Cardiac fibroblast (primary cell): ENCODE data around the gene KASH5.
A peak's percentile ranks its signal among the peaks of the same experiment; 100 is the strongest.

Experiments
- DNase-seq, 2 donors: peaks; one replicate each; pipeline versions ENCODE4 v3.0.0 to v3.0.0-alpha.2; 2010; ENCODE audit warnings: low read depth in 2 of 2
- H3K4me3 ChIP-seq, 2 donors: replicated peaks in 1 of 2; 1 replicate in 1 of 2; 2 replicates in 1 of 2; pipeline ENCODE4 v1.5.1; 2011; ENCODE audit warnings: low read depth in 2 of 2, low read length in 2 of 2, mild to moderate bottlenecking in 2 of 2, moderate library complexity in 1 of 2
- CTCF ChIP-seq: IDR thresholded peaks from one replicate; pipeline ENCODE4 v1.5.1; 2011; ENCODE audit warnings: low read depth, mild to moderate bottlenecking, low read length, inconsistent platforms

KASH5 gene

GRCh38 chr19:49437231-49437630, 49.2 kb downstream of the KASH5 start:
- DNase-seq = no peak
- H3K4me3 ChIP-seq = no peak overlapping the region
- TF ChIP-seq CTCF = no peak

- no peak overlapping the region for H3K4me3 ChIP-seq
- DNase-seq = no peak
- TF ChIP-seq CTCF = no peak
Measured at GRCh38 chr19:49438261-49438660, 50.2 kb downstream of the KASH5 start.

GRCh38 chr19:49439836-49440235, 51.8 kb downstream of the KASH5 start:
- TF ChIP-seq CTCF = no peak
- DNase-seq = no peak
- H3K4me3 ChIP-seq = no peak overlapping the region

GRCh38 chr19:49440439-49441209, 52.6 kb downstream of the KASH5 start:
- no peak for TF ChIP-seq CTCF
- H3K4me3 ChIP-seq = peak overlapping the region in 1 of 2 donors; percentile 3
- DNase-seq = no peak

GRCh38 chr19:49441210-49441959, 53.3 kb downstream of the KASH5 start, which contains the start of gene SLC17A7:
Gene SLC17A7 (minus strand): TSS chr19:49441527. CDS start chr19:49441379, 148 bp downstream.
- peak within 1 kb of the TSS; percentile 3 to 32 for H3K4me3 ChIP-seq
- DNase-seq = no peak
- TF ChIP-seq CTCF = no peak

- H3K4me3 ChIP-seq = no peak overlapping the region
- TF ChIP-seq CTCF = no peak
- no peak for DNase-seq
Measured at GRCh38 chr19:49441960-49442350, 53.9 kb downstream of the KASH5 start.
